ENCODE measurements around the gene PDSS2.
"Not testable (repeated sequence)": the region's sequence is repeated elsewhere in the genome, so short reads cannot be mapped to it uniquely, and the experiment has no call there.

The PDSS2 gene

GRCh38 chr6:107434812-107435211 lies 24.6 kb downstream of the PDSS2 start:
- H3K36me3 ChIP-seq, result no peaks in the 10 kb centered on the region
- no peaks in the 10 kb centered on the region for H3K4me1 ChIP-seq (ENCODE audit: control insufficient read depth in 1 of 2, insufficient read depth in 1 of 2, low read depth in 1 of 2, low read length in 1 of 2)
- H3K9me3 ChIP-seq, result no peaks in the 10 kb centered on the region
- no peaks in the 10 kb centered on the region for H3K27me3 ChIP-seq
- no peak for TF ChIP-seq CTCF (IDR thresholded peaks at IDR 0.05)
- no peak overlapping the region for H3K4me3 ChIP-seq (ENCODE audit: low read depth in 1 of 2, low read length in 1 of 2)
- H3K27ac ChIP-seq, result no peak overlapping the region

- not testable (repeated sequence) for H3K4me3 ChIP-seq (ENCODE audit: low read depth in 1 of 2, low read length in 1 of 2); H3K9me3 ChIP-seq; H3K4me1 ChIP-seq (ENCODE audit: control insufficient read depth in 1 of 2, insufficient read depth in 1 of 2, low read depth in 1 of 2, low read length in 1 of 2); H3K36me3 ChIP-seq; H3K27me3 ChIP-seq; H3K27ac ChIP-seq
Measured at GRCh38 chr6:107425951-107426350, 33.4 kb downstream of the PDSS2 start.

GRCh38 chr6:107423474-107423990 lies 35.8 kb downstream of the PDSS2 start:
- H3K27ac ChIP-seq, result no peak overlapping the region
- TF ChIP-seq CTCF (IDR thresholded peaks at IDR 0.05), result no peak
- H3K36me3 ChIP-seq, result no peaks in the 10 kb centered on the region
- no peaks in the 10 kb centered on the region for H3K9me3 ChIP-seq
- no peaks in the 10 kb centered on the region for H3K27me3 ChIP-seq
- H3K4me1 ChIP-seq (ENCODE audit: control insufficient read depth in 1 of 2, insufficient read depth in 1 of 2, low read depth in 1 of 2, low read length in 1 of 2), result no peaks in the 10 kb centered on the region
- no peak overlapping the region for H3K4me3 ChIP-seq (ENCODE audit: low read depth in 1 of 2, low read length in 1 of 2)

GRCh38 chr6:107421696-107422256 lies 37.6 kb downstream of the PDSS2 start:
- no peak overlapping the region for H3K4me3 ChIP-seq (ENCODE audit: low read depth in 1 of 2, low read length in 1 of 2)
- TF ChIP-seq CTCF (IDR thresholded peaks at IDR 0.05), result no peak
- H3K27ac ChIP-seq, result no peak overlapping the region
- H3K36me3 ChIP-seq, result no peaks in the 10 kb centered on the region
- H3K9me3 ChIP-seq, result no peaks in the 10 kb centered on the region
- H3K27me3 ChIP-seq, result no peaks in the 10 kb centered on the region
- no peaks in the 10 kb centered on the region for H3K4me1 ChIP-seq (ENCODE audit: control insufficient read depth in 1 of 2, insufficient read depth in 1 of 2, low read depth in 1 of 2, low read length in 1 of 2)

- H3K4me1 ChIP-seq (ENCODE audit: control insufficient read depth in 1 of 2, insufficient read depth in 1 of 2, low read depth in 1 of 2, low read length in 1 of 2), result no peaks in the 10 kb centered on the region
- H3K27me3 ChIP-seq, result no peaks in the 10 kb centered on the region
- H3K27ac ChIP-seq, result no peak overlapping the region
- no peak for TF ChIP-seq CTCF (IDR thresholded peaks at IDR 0.05)
- no peaks in the 10 kb centered on the region for H3K36me3 ChIP-seq
- H3K4me3 ChIP-seq (ENCODE audit: low read depth in 1 of 2, low read length in 1 of 2), result no peak overlapping the region
- H3K9me3 ChIP-seq, result no peaks in the 10 kb centered on the region
Measured at GRCh38 chr6:107419733-107420132, 39.6 kb downstream of the PDSS2 start.

GRCh38 chr6:107418118-107418517 lies 41.2 kb downstream of the PDSS2 start:
- no peaks in the 10 kb centered on the region for H3K9me3 ChIP-seq
- no peak for TF ChIP-seq CTCF (IDR thresholded peaks at IDR 0.05)
- no peaks in the 10 kb centered on the region for H3K4me1 ChIP-seq (ENCODE audit: control insufficient read depth in 1 of 2, insufficient read depth in 1 of 2, low read depth in 1 of 2, low read length in 1 of 2)
- H3K4me3 ChIP-seq (ENCODE audit: low read depth in 1 of 2, low read length in 1 of 2), result no peak overlapping the region
- H3K27me3 ChIP-seq, result no peaks in the 10 kb centered on the region
- no peaks in the 10 kb centered on the region for H3K36me3 ChIP-seq
- no peak overlapping the region for H3K27ac ChIP-seq

All from neutrophil (primary cell).